Esophagus muscularis mucosa (tissue), 3 donors: ENCODE data around the gene SECISBP2.

Experiments
- POLR2A ChIP-seq: fragments of 450-650 bp; IDR thresholded peaks from one replicate; pipeline ENCODE4 v1.6.1; 2017; ENCODE audit warnings: antibody characterized with exemption, moderate library complexity, mild to moderate bottlenecking, low read depth
- TF ChIP-seq, protein P1 (sequence below), 3 experiments: fragments of 200-600 bp in 2 of 3; fragments of 450-650 bp in 1 of 3; sonication (generic) in 2 of 3; IDR thresholded peaks; one replicate each; pipeline ENCODE4 v1.5.1; 2017 to 2019; ENCODE audit warnings: antibody characterized with exemption in 3 of 3, mild to moderate bottlenecking in 2 of 3, moderate library complexity in 1 of 3

DNA sequence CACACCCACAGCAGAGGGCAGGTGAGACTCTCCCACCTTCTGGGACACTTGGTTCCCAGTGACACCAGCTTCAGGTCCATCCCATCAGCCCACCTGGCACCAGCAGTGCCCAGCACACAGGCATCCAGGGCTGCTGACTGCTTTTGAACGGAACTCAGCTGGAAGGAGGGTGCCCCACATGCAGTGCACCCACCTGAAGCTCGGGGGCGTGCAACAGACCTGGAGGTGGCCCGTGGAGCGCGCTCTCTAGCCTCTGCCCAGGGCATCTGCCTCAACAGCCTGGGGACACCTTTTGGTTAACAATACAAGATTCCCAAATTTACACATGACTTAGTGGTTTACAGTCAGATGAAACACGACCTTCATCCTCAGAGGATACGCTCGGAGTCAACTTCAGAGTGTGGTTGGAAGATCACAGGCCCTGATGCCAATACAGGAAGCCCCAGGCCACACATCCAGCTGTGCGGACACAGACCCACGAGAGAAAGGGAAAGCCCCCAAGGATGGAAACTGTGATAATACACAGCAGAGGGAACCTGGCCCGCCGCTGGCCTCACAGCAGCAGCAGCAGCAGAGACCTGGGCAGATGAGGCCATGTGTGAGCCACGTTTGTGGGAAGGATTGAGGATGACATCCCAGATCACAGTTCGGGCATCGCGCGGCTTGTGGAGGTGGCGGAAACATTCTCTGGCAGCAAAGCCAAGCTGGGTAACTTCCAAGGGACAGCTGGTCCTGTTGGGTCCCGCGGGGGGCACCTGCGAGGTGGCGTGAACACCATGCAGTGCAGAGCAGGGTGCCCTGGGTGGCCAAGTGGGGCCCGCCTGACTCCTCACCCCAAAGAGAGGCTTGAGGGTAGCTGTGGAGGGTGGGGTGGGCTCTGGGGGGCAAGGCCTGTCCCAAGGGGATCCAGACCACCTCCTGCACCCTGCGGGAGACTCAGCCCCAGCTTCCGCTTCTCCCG is 64.0 kb downstream of the SECISBP2 start:
- TF ChIP-seq, protein P1, sequence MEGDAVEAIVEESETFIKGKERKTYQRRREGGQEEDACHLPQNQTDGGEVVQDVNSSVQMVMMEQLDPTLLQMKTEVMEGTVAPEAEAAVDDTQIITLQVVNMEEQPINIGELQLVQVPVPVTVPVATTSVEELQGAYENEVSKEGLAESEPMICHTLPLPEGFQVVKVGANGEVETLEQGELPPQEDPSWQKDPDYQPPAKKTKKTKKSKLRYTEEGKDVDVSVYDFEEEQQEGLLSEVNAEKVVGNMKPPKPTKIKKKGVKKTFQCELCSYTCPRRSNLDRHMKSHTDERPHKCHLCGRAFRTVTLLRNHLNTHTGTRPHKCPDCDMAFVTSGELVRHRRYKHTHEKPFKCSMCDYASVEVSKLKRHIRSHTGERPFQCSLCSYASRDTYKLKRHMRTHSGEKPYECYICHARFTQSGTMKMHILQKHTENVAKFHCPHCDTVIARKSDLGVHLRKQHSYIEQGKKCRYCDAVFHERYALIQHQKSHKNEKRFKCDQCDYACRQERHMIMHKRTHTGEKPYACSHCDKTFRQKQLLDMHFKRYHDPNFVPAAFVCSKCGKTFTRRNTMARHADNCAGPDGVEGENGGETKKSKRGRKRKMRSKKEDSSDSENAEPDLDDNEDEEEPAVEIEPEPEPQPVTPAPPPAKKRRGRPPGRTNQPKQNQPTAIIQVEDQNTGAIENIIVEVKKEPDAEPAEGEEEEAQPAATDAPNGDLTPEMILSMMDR (IDR thresholded peaks at IDR 0.05), result no peak
- no peak for TF ChIP-seq POLR2A
